ENCODE measurements around the gene SALL4.

The SALL4 gene

GRCh38 chr20:51812861-51813260 is 10.5 kb upstream of the SALL4 start:
- no peak for DNase-seq (ENCODE audit: low read depth)
- TF ChIP-seq, protein P1, sequence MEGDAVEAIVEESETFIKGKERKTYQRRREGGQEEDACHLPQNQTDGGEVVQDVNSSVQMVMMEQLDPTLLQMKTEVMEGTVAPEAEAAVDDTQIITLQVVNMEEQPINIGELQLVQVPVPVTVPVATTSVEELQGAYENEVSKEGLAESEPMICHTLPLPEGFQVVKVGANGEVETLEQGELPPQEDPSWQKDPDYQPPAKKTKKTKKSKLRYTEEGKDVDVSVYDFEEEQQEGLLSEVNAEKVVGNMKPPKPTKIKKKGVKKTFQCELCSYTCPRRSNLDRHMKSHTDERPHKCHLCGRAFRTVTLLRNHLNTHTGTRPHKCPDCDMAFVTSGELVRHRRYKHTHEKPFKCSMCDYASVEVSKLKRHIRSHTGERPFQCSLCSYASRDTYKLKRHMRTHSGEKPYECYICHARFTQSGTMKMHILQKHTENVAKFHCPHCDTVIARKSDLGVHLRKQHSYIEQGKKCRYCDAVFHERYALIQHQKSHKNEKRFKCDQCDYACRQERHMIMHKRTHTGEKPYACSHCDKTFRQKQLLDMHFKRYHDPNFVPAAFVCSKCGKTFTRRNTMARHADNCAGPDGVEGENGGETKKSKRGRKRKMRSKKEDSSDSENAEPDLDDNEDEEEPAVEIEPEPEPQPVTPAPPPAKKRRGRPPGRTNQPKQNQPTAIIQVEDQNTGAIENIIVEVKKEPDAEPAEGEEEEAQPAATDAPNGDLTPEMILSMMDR (conservative IDR thresholded peaks at IDR 0.05; ENCODE audit: low read depth, low read length) = no peak
- H3K4me3 ChIP-seq (ENCODE audit: low read length) = no peak overlapping the region

GRCh38 chr20:51811514-51812128 is 9.3 kb upstream of the SALL4 start:
- DNase-seq (ENCODE audit: low read depth) = no peak
- TF ChIP-seq, protein P1 (conservative IDR thresholded peaks at IDR 0.05; ENCODE audit: low read depth, low read length) = no peak
- H3K4me3 ChIP-seq (ENCODE audit: low read length) = no peak overlapping the region

- no peak overlapping the region for H3K4me3 ChIP-seq (ENCODE audit: low read length)
Measured at GRCh38 chr20:51811042-51811355, 8.7 kb upstream of the SALL4 start.

DNA sequence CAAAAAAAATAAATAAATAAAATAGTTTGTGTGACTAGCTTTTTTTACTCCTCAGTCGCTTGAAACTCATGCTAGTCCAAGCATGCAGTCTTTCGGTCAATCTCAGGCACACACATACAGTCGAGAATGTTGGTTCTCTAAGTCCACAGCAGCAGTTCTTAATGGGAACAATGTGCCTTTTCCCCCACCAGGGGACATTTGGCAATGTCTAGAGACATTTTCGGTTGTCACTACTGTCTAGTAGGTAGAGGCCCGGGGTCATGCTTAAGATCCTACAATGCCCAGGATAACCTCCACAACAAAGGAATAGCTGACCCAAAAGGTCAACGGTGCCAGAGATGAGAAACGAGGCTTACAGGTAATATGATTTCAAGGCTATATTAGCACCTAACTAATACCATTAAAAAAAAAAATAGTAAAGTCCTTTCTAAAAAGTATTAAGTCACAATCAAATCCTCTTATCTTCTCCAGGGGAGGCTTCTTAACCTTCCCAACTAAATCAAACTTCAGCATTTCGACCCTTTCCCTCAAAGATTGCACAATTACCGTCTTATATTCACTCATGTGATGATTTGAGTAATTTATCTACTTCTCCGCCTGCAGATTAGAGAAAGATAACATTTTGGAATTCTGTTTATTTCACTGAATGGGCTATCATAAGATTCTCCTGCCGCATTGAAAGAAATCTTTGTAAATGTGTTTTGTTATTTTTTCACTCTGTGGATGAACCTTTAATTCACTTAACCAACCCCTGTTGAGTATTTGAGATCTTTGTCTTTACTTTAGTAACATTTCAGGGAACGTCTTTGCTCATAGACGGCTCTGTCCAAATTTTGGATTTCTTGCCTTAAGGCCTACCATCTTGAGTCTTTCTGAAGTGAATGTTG is 8.1 kb upstream of the SALL4 start:
- TF ChIP-seq, protein P1 (conservative IDR thresholded peaks at IDR 0.05; ENCODE audit: low read depth, low read length) = no peak
- no peak for DNase-seq (ENCODE audit: low read depth)
- no peak overlapping the region for H3K4me3 ChIP-seq (ENCODE audit: low read length)

More at GRCh38 chr20:51811042-51811355, 8.7 kb upstream of the SALL4 start:
- TF ChIP-seq, protein P1 (conservative IDR thresholded peaks at IDR 0.05; ENCODE audit: low read depth, low read length) = no peak
- DNase-seq (ENCODE audit: low read depth) = no peak

DNA sequence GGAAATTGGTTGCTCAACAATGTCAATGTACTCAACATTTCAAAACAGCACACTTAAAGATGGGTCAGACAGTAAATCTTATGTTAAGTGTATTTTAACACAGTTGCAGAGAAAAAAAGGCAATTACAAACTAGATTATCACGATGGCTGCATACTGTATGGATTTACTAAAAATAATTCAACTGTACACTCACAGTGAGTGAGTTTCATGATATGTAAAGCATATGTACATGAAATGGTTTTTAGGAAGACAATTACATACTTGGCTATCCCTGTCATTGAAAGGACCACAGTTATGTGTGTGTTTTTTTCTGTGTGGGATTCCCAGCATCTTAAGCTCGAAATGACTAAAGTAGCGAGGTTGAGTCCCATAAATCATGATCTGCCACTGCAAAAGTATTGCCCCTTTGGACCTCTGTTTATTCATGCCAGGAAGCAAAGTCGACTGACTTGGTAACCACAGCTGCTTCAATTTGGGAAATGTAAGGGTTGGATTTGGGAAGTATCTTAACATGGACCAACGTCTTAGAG is 5.5 kb upstream of the SALL4 start:
- no peak overlapping the region for H3K4me3 ChIP-seq (ENCODE audit: low read length)
- no peak for DNase-seq (ENCODE audit: low read depth)
- TF ChIP-seq, protein P1 (conservative IDR thresholded peaks at IDR 0.05; ENCODE audit: low read depth, low read length) = no peak

DNA sequence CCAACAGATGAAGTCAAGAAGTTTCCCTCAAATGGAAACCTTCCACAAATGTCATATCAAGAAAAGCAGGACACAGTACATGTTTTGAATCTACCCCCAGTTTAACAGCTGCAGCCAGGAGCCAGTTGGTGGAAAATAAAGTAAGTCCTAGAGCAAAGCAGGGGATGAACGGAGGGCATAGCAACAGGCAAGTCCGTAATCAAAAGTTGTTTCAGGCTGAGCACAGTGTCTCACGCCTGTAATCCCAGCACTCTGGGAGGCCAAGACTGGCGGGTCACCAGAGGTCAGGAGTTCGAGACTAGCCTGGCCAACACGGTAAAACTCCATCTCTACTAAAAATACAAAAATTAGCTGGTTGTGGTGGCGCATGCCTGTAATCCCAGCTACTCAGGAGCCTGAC is 2.4 kb upstream of the SALL4 start:
- TF ChIP-seq, protein P1 (conservative IDR thresholded peaks at IDR 0.05; ENCODE audit: low read depth, low read length) = no peak
- no peak overlapping the region for H3K4me3 ChIP-seq (ENCODE audit: low read length)
- no peak for DNase-seq (ENCODE audit: low read depth)

All from retinal pigment epithelial cell (primary cell).